ENCODE measurements around the gene MAF. TPM values are rescaled to one million over a fixed set of nuclear protein-coding genes. Genes with fewer than 3 reads are reported as not detected.

Gene MAF
- total and polyA plus RNA-seq, 2 of the 4 experiments (the other 2 are of a cell fraction), result under 0.01 to 0.02 TPM

- WGBS, 2 experiments (ENCODE audit: extremely low coverage in 2 of 2, insufficient read length in 1 of 2), result no CpG with 5 or more reads among the region's 13 CpGs
- Histone ChIP-seq H3K9me1 (ENCODE audit: insufficient read depth, low read length) (no peaks in the 10 kb centered on the region), H3K4me1 (ENCODE audit: control insufficient read depth, insufficient read depth, low read length) (no peaks in the 10 kb centered on the region), H3K14ac (replicated peaks; ENCODE audit: low read depth, low read length) (no peak overlapping the region), H3K4ac (ENCODE audit: low read depth, low read length) (no peak overlapping the region), H2AK5ac (ENCODE audit: low read depth, low read length) (no peak overlapping the region), H3K56ac (ENCODE audit: extremely low read depth, insufficient read depth, low read length) (no peak overlapping the region), H3K23ac (ENCODE audit: low read depth, low read length) (no peak overlapping the region), H4K91ac (ENCODE audit: insufficient read depth, low read depth, low read length) (no peak overlapping the region), H3K4me3 (ENCODE audit: insufficient read depth, low read depth, low read length) (no peak overlapping the region), H2AFZ (replicated peaks; ENCODE audit: low read length, poor library complexity) (no peak overlapping the region), H3K27ac (ENCODE audit: insufficient read depth, low read length) (no peak overlapping the region), H2BK120ac (ENCODE audit: low read depth, low read length) (no peak overlapping the region), H3K27me3 (ENCODE audit: control insufficient read depth, insufficient read depth, low read length) (no peaks in the 10 kb centered on the region), H2AK9ac (replicated peaks; ENCODE audit: low read depth, low read length, poor library complexity) (no peak overlapping the region), H4K20me1 (ENCODE audit: insufficient read depth, low read length) (no peaks in the 10 kb centered on the region), H4K5ac (ENCODE audit: low read depth, low read length) (no peak overlapping the region), H4K8ac (ENCODE audit: low read depth in 2 of 2, low read length in 2 of 2) (no peak overlapping the region), H3K79me1 (ENCODE audit: low read depth in 1 of 2, low read length in 2 of 2) (no peaks in the 10 kb centered on the region), H3K9ac (ENCODE audit: low read depth, low read length) (no peak overlapping the region), H3K9me3 (ENCODE audit: control insufficient read depth, insufficient read depth, low read length) (peaks cover 7% of the 10 kb centered on the region), H2BK20ac (ENCODE audit: low read depth, low read length) (no peak overlapping the region), H3K18ac (ENCODE audit: low read depth, low read length) (no peak overlapping the region), H2BK5ac (ENCODE audit: low read depth, low read length, poor library complexity, severe bottlenecking) (no peak overlapping the region), H3K4me2 (ENCODE audit: low read depth, low read length) (no peak overlapping the region), H3K36me3 (ENCODE audit: control insufficient read depth, insufficient read depth, low read length) (no peaks in the 10 kb centered on the region), H2BK15ac (ENCODE audit: low read depth, low read length) (no peak overlapping the region)
- no peak for TF ChIP-seq CTCF (conservative IDR thresholded peaks at IDR 0.05; ENCODE audit: low read depth, low read length)
- TF ChIP-seq USF2 (IDR thresholded peaks at IDR 0.05; ENCODE audit: low read depth, low read length), result no peak
- TF ChIP-seq MXI1 (IDR thresholded peaks at IDR 0.05; ENCODE audit: borderline replicate concordance, low read depth, low read length), result no peak
- TF ChIP-seq RAD21 (IDR thresholded peaks at IDR 0.05; ENCODE audit: low read length), result no peak
- TF ChIP-seq RCOR1 (IDR thresholded peaks at IDR 0.05; ENCODE audit: insufficient replicate concordance, low read length), result no peak
- TF ChIP-seq SMC3 (IDR thresholded peaks at IDR 0.05; ENCODE audit: low read depth, low read length), result no peak
- no peak for TF ChIP-seq MAZ (IDR thresholded peaks at IDR 0.05; ENCODE audit: borderline replicate concordance, low read depth, low read length)
- TF ChIP-seq BHLHE40 (IDR thresholded peaks at IDR 0.05; ENCODE audit: low read depth, low read length), result no peak
- TF ChIP-seq MAFK (IDR thresholded peaks at IDR 0.05; ENCODE audit: low read depth, low read length), result no peak
- TF ChIP-seq POLR2A (IDR thresholded peaks at IDR 0.05; ENCODE audit: low read depth, low read length), result no peak
- TF ChIP-seq CHD1 (IDR thresholded peaks at IDR 0.05; ENCODE audit: low read depth, low read length), result no peak
- no peak for TF ChIP-seq RFX5 (IDR thresholded peaks at IDR 0.05; ENCODE audit: low read depth, low read length)
- no peak for TF ChIP-seq ELK1 (IDR thresholded peaks at IDR 0.05; ENCODE audit: borderline replicate concordance, low read depth, low read length)
- TF ChIP-seq NFE2L2 (IDR thresholded peaks at IDR 0.05; ENCODE audit: low read depth, low read length), result no peak
- no peak for TF ChIP-seq CEBPB (IDR thresholded peaks at IDR 0.05; ENCODE audit: low read depth, low read length)
- BruUV-seq (replicated peaks), result no TSS peak
- no peak for ATAC-seq (ENCODE audit: low read depth)
- dilution Hi-C loops (cut with HindIII; ENCODE audit: low sequenced_read_pairs, unreplicated experiment) (no loop called here), in situ Hi-C loops (cut with MboI; ENCODE audit: low sequenced_read_pairs) (no loop called here), intact Hi-C loops (cut with micrococcal nuclease) (no loop called here)
- POLR2A ChIA-PET (ENCODE audit: unreplicated experiment), result no interaction called here
- CTCF ChIA-PET, result no interaction called here
- DNase-seq, result no peak
These were observed 39.2 kb upstream of the MAF start for GRCh38 chr16:79639576-79640311.

All from IMR-90 (cell line).